Ectodermal cell (in vitro differentiated cells): ENCODE data around the gene GNAS.

ENCODE experiments used
- H3K27ac ChIP-seq: 2 replicates; pipeline ENCODE4 v1.7.0; 2013; ENCODE audit warnings: mild to moderate bottlenecking, low read depth, low read length; ENCODE audit not compliant: insufficient read depth, poor library complexity, severe bottlenecking
- H3K27me3 ChIP-seq: 2 replicates; pipeline ENCODE4 v1.7.0; 2013; ENCODE audit warnings: mild to moderate bottlenecking, low read length; ENCODE audit not compliant: insufficient read depth, control insufficient read depth, poor library complexity, severe bottlenecking
- H3K36me3 ChIP-seq: one replicate; pipeline ENCODE4 v1.7.0; 2013; ENCODE audit warnings: low read length; ENCODE audit not compliant: control insufficient read depth, insufficient read depth
- H3K4me1 ChIP-seq: one replicate; pipeline ENCODE4 v1.7.0; 2013; ENCODE audit warnings: low read length; ENCODE audit not compliant: control insufficient read depth, insufficient read depth
- H3K4me3 ChIP-seq: 2 replicates; pipeline ENCODE4 v1.7.0; 2013; ENCODE audit warnings: low read depth, low read length, control low read depth; ENCODE audit not compliant: insufficient read depth
- H3K9me3 ChIP-seq: 2 replicates; pipeline ENCODE4 v1.7.0; 2013; ENCODE audit warnings: mild to moderate bottlenecking, low read length, moderate library complexity; ENCODE audit not compliant: control insufficient read depth
- WGBS, 2 experiments: methylation state at CpG; one replicate each; pipeline ENCODE4 v1.1.7; 2013; ENCODE audit warnings: missing lambda C conversion rate in 2 of 2; 5-methylcytosine and 5-hydroxymethylcytosine counted together

GNAS gene

GRCh38 chr20:58889334-58889760, 36.8 kb downstream of the GNAS start:
- 22 to 25% methylated on average over 35 of the region's 35 CpGs for WGBS, 2 experiments
- Histone ChIP-seq H3K27ac (no peak overlapping the region), H3K36me3 (no peaks in the 10 kb centered on the region), H3K9me3 (no peaks in the 10 kb centered on the region), H3K27me3 (peaks cover 4% of the 10 kb centered on the region), H3K4me1 (peaks cover 11% of the 10 kb centered on the region), H3K4me3 (peak overlapping the region; percentile 67)

GRCh38 chr20:58889798-58890517, 37.4 kb downstream of the GNAS start:
- Histone ChIP-seq H3K4me3 (peak overlapping the region; percentile 67), H3K9me3 (no peaks in the 10 kb centered on the region), H3K36me3 (no peaks in the 10 kb centered on the region), H3K27ac (peak overlapping the region; percentile 68), H3K27me3 (peaks cover 4% of the 10 kb centered on the region), H3K4me1 (peaks cover 17% of the 10 kb centered on the region)
- WGBS, 2 experiments = 17 to 19% methylated on average over 91 of the region's 91 CpGs

- Histone ChIP-seq H3K9me3 (no peaks in the 10 kb centered on the region), H3K27me3 (peaks cover 4% of the 10 kb centered on the region), H3K4me1 (peaks cover 24% of the 10 kb centered on the region), H3K27ac (peak overlapping the region; percentile 68), H3K36me3 (no peaks in the 10 kb centered on the region), H3K4me3 (peak overlapping the region; percentile 67)
- 1 to 3% methylated on average over 63 to 64 of the region's 64 CpGs for WGBS, 2 experiments
Observed at GRCh38 chr20:58890518-58891085, 38.1 kb downstream of the GNAS start.

GRCh38 chr20:58891086-58891717, 38.7 kb downstream of the GNAS start:
- 0% methylated on average over 96 to 99 of the region's 105 CpGs for WGBS, 2 experiments
- Histone ChIP-seq H3K4me3 (peak overlapping the region; percentile 67), H3K27me3 (peaks cover 4% of the 10 kb centered on the region), H3K36me3 (no peaks in the 10 kb centered on the region), H3K9me3 (no peaks in the 10 kb centered on the region), H3K27ac (peak overlapping the region; percentile 68), H3K4me1 (peaks cover 29% of the 10 kb centered on the region)

GRCh38 chr20:58891718-58892140, 39.2 kb downstream of the GNAS start:
- H3K36me3 ChIP-seq = no peaks in the 10 kb centered on the region
- peak overlapping the region; percentile 95 for H3K27ac ChIP-seq
- peaks cover 4% of the 10 kb centered on the region for H3K27me3 ChIP-seq
- H3K9me3 ChIP-seq = no peaks in the 10 kb centered on the region
- 0 to 1% methylated on average over 51 to 55 of the region's 55 CpGs for WGBS, 2 experiments
- H3K4me3 ChIP-seq = peak overlapping the region; percentile 67
- H3K4me1 ChIP-seq = peaks cover 34% of the 10 kb centered on the region

GRCh38 chr20:58892141-58892931, 39.8 kb downstream of the GNAS start:
- Histone ChIP-seq H3K4me1 (peaks cover 40% of the 10 kb centered on the region), H3K4me3 (peak overlapping the region; percentile 67), H3K9me3 (no peaks in the 10 kb centered on the region), H3K36me3 (no peaks in the 10 kb centered on the region), H3K27ac (peak overlapping the region; percentile 95), H3K27me3 (peaks cover 4% of the 10 kb centered on the region)
- WGBS, 2 experiments = 1% methylated on average over 41 to 45 of the region's 49 CpGs

GRCh38 chr20:58892932-58893224, 40.4 kb downstream of the GNAS start:
- no peaks in the 10 kb centered on the region for H3K9me3 ChIP-seq
- H3K4me1 ChIP-seq = peaks cover 46% of the 10 kb centered on the region
- no peaks in the 10 kb centered on the region for H3K36me3 ChIP-seq
- H3K4me3 ChIP-seq = peak overlapping the region; percentile 67
- peaks cover 4% of the 10 kb centered on the region for H3K27me3 ChIP-seq
- no peak overlapping the region for H3K27ac ChIP-seq
- WGBS, 2 experiments = 0 to 5% methylated on average over 1 of the region's 1 CpG

- Histone ChIP-seq H3K36me3 (peaks cover 2% of the 10 kb centered on the region), H3K4me3 (peak overlapping the region; percentile 67), H3K4me1 (peaks cover 53% of the 10 kb centered on the region), H3K27me3 (peaks cover 4% of the 10 kb centered on the region), H3K9me3 (no peaks in the 10 kb centered on the region), H3K27ac (no peak overlapping the region)
- WGBS, 2 experiments = 64 to 73% methylated on average over 4 to 5 of the region's 5 CpGs
Observed at GRCh38 chr20:58893355-58894120, 41.0 kb downstream of the GNAS start.

GRCh38 chr20:58894652-58895447, 42.3 kb downstream of the GNAS start:
- H3K4me1 ChIP-seq = peaks cover 66% of the 10 kb centered on the region

More at GRCh38 chr20:58894652-58895447, 42.3 kb downstream of the GNAS start:
- 45 to 48% methylated on average over 4 to 5 of the region's 5 CpGs for WGBS, 2 experiments
- peaks cover 3% of the 10 kb centered on the region for H3K36me3 ChIP-seq
- H3K9me3 ChIP-seq = no peaks in the 10 kb centered on the region
- H3K27me3 ChIP-seq = peaks cover 4% of the 10 kb centered on the region
- H3K27ac ChIP-seq = no peak overlapping the region
- H3K4me3 ChIP-seq = peak overlapping the region; percentile 8
